B cell (primary cell): ENCODE results near the gene RAPGEF5. TPM values are rescaled to one million over a fixed set of nuclear protein-coding genes. Genes with fewer than 3 reads are reported as not detected.

Source experiments
- ATAC-seq: fragments of 200-7000 bp; cut with Tn5 transposase; one replicate; pipeline ENCODE4 v1.10.0; 2021; ENCODE audit warnings: low read depth, mild to moderate bottlenecking, moderate number of reproducible peaks, moderate library complexity
- CTCF ChIA-PET: fragments of 350-600 bp; sonication (Branson Sonifier 250); formaldehyde crosslinking; loops from one replicate; lab custom pipeline; 2021; ENCODE audit warnings: antibody characterized with exemption, inconsistent platforms; lab: Charles Lee
- POLR2A ChIA-PET: fragments of 350-600 bp; sonication (Branson Sonifier 250); formaldehyde crosslinking; loops from one replicate; lab custom pipeline; 2021; ENCODE audit warnings: antibody characterized with exemption; lab: Charles Lee
- DNase-seq: peaks from one replicate; pipeline ENCODE4 v3.0.0; 2013
- H2AFZ ChIP-seq: 2 replicates; pipeline ENCODE4 v1.6.1; 2012; ENCODE audit warnings: mild to moderate bottlenecking, low read depth, low read length; ENCODE audit not compliant: insufficient read depth, poor library complexity, severe bottlenecking
- H3K27ac ChIP-seq, 2 donors: 1 replicate in 1 of 2; 2 replicates in 1 of 2; pipeline ENCODE4 v1.5.1; 2012 to 2013; ENCODE audit warnings: low read length in 2 of 2, mild to moderate bottlenecking in 2 of 2, moderate library complexity in 1 of 2
- H3K27me3 ChIP-seq, 4 experiments: fragments of 200-600 bp in 1 of 4; sonication (generic) in 1 of 4; replicated peaks in 1 of 4; 1 replicate in 2 of 4; 2 replicates in 2 of 4; pipeline versions ENCODE4 v1.6.1 to v1.7.0; 2013 to 2016; ENCODE audit warnings: low read length in 3 of 4, mild to moderate bottlenecking in 2 of 4, mixed read lengths in 1 of 4, moderate library complexity in 1 of 4; ENCODE audit not compliant: insufficient read depth in 4 of 4, control insufficient read depth in 3 of 4; ENCODE audit errors: control extremely low read depth in 1 of 4
- H3K36me3 ChIP-seq, 2 experiments: replicated peaks in 1 of 2; 1 replicate in 1 of 2; 2 replicates in 1 of 2; pipeline versions ENCODE4 v1.6.1 to v1.7.1; 2013; ENCODE audit warnings: low read length in 1 of 2; ENCODE audit not compliant: insufficient read depth in 2 of 2, control insufficient read depth in 1 of 2; ENCODE audit errors: control extremely low read depth in 1 of 2, extremely low read depth in 1 of 2
- H3K4me1 ChIP-seq, 2 donors: fragments of 200-600 bp in 1 of 2; sonication (generic) in 1 of 2; 1 replicate in 1 of 2; 2 replicates in 1 of 2; pipeline versions ENCODE4 v1.5.1 to v1.6.1; 2013 to 2017; ENCODE audit warnings: low read length in 2 of 2; ENCODE audit not compliant: control insufficient read depth in 2 of 2, insufficient read depth in 2 of 2
- H3K4me2 ChIP-seq: replicated peaks from 2 replicates; pipeline ENCODE3; 2012; ENCODE audit warnings: mild to moderate bottlenecking, low read depth, low read length; ENCODE audit not compliant: poor library complexity, severe bottlenecking
- H3K4me3 ChIP-seq, 5 experiments: fragments of 200-600 bp in 1 of 5; sonication (generic) in 1 of 5; 1 replicate in 3 of 5; 2 replicates in 2 of 5; pipeline versions ENCODE4 v1.5.1 to v1.7.0; 2011 to 2016; ENCODE audit warnings: low read length in 4 of 5, mild to moderate bottlenecking in 4 of 5, low read depth in 2 of 5, control low read depth in 1 of 5, moderate library complexity in 1 of 5; ENCODE audit not compliant: insufficient read depth in 1 of 5; ENCODE audit errors: control extremely low read depth in 1 of 5, extremely low read depth in 1 of 5
- H3K79me2 ChIP-seq: fragments of 200-600 bp; sonication (generic); one replicate; pipeline ENCODE4 v1.6.0; 2016; ENCODE audit warnings: low read length; ENCODE audit not compliant: control insufficient read depth, insufficient read depth
- H3K9ac ChIP-seq: fragments of 200-600 bp; sonication (generic); 2 replicates; pipeline ENCODE4 v1.6.1; 2017; ENCODE audit warnings: mild to moderate bottlenecking, low read length, moderate library complexity
- H3K9me3 ChIP-seq, 3 donors: one replicate each; pipeline versions ENCODE4 v1.6.1 to v1.7.1; 2013; ENCODE audit warnings: low read length in 2 of 3; ENCODE audit not compliant: control insufficient read depth in 2 of 3, insufficient read depth in 1 of 3; ENCODE audit errors: control extremely low read depth in 1 of 3
- H4K20me1 ChIP-seq: 2 replicates; pipeline ENCODE4 v1.6.0; 2012; ENCODE audit warnings: mild to moderate bottlenecking, low read length; ENCODE audit not compliant: insufficient read depth, control insufficient read depth, poor library complexity, severe bottlenecking
- H3K27ac Mint-ChIP-seq: one replicate; pipeline ENCODE4 v1.8.0; 2021; ENCODE audit warnings: mixed read lengths
- H3K27me3 Mint-ChIP-seq: one replicate; pipeline ENCODE4 v1.8.0; 2021; ENCODE audit warnings: mixed read lengths
- H3K4me1 Mint-ChIP-seq: one replicate; pipeline ENCODE4 v1.8.0; 2021; ENCODE audit warnings: mixed read lengths
- H3K4me3 Mint-ChIP-seq: one replicate; pipeline ENCODE4 v1.8.0; 2021; ENCODE audit warnings: mixed read lengths
- H3K9me3 Mint-ChIP-seq: one replicate; pipeline ENCODE4 v1.8.0; 2022; ENCODE audit warnings: mixed read lengths; ENCODE audit not compliant: insufficient read depth
- CTCF ChIP-seq: fragments of 200-600 bp; IDR thresholded peaks from one replicate; pipeline ENCODE4 v1.8.0; 2022; ENCODE audit warnings: antibody characterized with exemption, mild to moderate bottlenecking
- EZH2 ChIP-seq: IDR thresholded peaks from 2 replicates; pipeline ENCODE4 v1.6.1; 2012; ENCODE audit warnings: borderline replicate concordance, low read depth, mild to moderate bottlenecking, moderate library complexity, low read length; ENCODE audit not compliant: insufficient read depth, poor library complexity, severe bottlenecking
- WGBS: methylation state at CpG from one replicate; pipeline ENCODE4 v1.1.5; 2013; ENCODE audit warnings: missing lambda C conversion rate; ENCODE audit not compliant: insufficient coverage; 5-methylcytosine and 5-hydroxymethylcytosine counted together
- intact Hi-C: fragments of 100-400 bp; cut with micrococcal nuclease; formaldehyde crosslinking; loops from one replicate; pipeline ENCODE4 v1.10.0; 2022
- polyA plus RNA-seq: library from polyadenylated mRNA; depleted of rRNA; stranded (reverse); fragments of >200 nt; gene quantifications from 2 replicates; pipeline ENCODE4 v1.2.3, GENCODE V29; 2012
- total RNA-seq, 2 donors: library from RNA; stranded (reverse); fragments of 120-200 nt in 1 of 2; gene quantifications; 1 replicate in 1 of 2; 2 replicates in 1 of 2; pipeline versions ENCODE4 v1.2.3 to v1.2.4, GENCODE V29; 2013 to 2022

Gene RAPGEF5
- total and polyA plus RNA-seq, 2 donors (not counting 1 experiment from before 2014, with no cell fraction given): 1.5 to 37.6 TPM

DNA sequence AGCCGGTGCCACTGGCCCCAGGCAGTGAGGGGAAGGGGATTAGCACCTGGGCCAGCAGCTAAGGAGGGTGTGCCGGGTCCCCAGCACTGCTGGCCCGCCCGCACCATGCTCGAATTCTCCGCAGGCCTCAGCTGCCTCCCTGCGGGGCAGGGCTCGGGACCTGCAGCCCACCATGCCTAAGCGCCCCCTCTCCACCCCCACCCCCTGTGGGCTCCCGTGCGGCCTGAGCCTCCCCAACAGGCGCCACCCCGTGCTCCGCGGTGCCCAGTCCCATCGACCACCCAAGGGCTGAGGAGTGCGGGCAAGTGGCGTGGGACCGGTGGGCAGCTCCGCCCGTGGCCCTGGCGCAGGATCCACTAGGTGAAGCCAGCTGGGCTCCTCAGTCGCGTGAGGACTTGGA lies 266.4 kb downstream of the RAPGEF5 start:
- no peaks in the 10 kb centered on the region for H3K4me1 Mint-ChIP-seq
- no peak for DNase-seq
- H3K27me3 ChIP-seq: peaks cover 0 to 10% (median 1%) of the 10 kb centered on the region in 4 experiments
- H3K9ac ChIP-seq: no peak overlapping the region
- no peak overlapping the region for H3K4me3 ChIP-seq
- ChIA-PET CTCF (interaction anchor here (1.5 to 1.9 kb wide), 2 partner anchors 8 to 13 kb away, joined by 5 read pairs; no protein-coding TSS in a partner anchor), POLR2A (no interaction called here)
- no peak for ATAC-seq
- no peak overlapping the region for H3K4me2 ChIP-seq
- no peaks in the 10 kb centered on the region for H3K4me1 ChIP-seq
- 98% methylated on average over 22 of the region's 24 CpGs for WGBS
- no peak for TF ChIP-seq EZH2
- TF ChIP-seq CTCF: no peak
- no peak overlapping the region for H3K27ac ChIP-seq
- no peaks in the 10 kb centered on the region for H3K36me3 ChIP-seq
- H3K4me3 Mint-ChIP-seq: no peak overlapping the region
- H3K9me3 ChIP-seq: peaks cover 0 to 12% (median 0%) of the 10 kb centered on the region in 3 donors
- intact Hi-C loops: no loop called here
- no peak overlapping the region for H3K27ac Mint-ChIP-seq
- no peaks in the 10 kb centered on the region for H4K20me1 ChIP-seq
- H3K9me3 Mint-ChIP-seq: no peaks in the 10 kb centered on the region
- H3K27me3 Mint-ChIP-seq: peaks cover 15% of the 10 kb centered on the region
- H2AFZ ChIP-seq: no peak overlapping the region
- H3K79me2 ChIP-seq: no peaks in the 10 kb centered on the region

DNA sequence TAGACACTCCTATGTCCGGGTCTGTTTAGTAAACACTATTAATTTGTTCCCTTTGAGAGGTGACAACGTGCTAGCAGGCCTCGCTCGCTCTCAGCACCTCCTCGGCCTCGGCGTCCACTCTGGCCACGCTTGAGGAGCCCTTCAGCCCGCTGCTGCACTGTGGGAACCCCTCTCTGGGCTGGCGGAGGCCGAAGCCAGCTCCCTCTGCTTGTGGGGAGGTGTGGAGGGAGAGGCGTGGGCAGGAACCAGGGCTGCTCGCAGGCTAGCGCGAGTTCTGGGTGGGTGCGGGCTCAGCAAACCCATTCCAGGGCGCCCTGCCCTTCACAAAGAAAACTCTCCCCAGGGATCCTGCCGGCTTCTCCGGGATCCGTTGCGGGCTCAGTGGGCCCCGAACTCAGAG lies 266.8 kb downstream of the RAPGEF5 start:
- H4K20me1 ChIP-seq: no peaks in the 10 kb centered on the region
- ChIA-PET CTCF (interaction anchor here (0.6 to 1.2 kb wide), 2 partner anchors 8 to 13 kb away, joined by 3 read pairs; no protein-coding TSS in a partner anchor), POLR2A (no interaction called here)
- H3K36me3 ChIP-seq: no peaks in the 10 kb centered on the region
- no peak overlapping the region for H3K4me3 ChIP-seq
- H3K9ac ChIP-seq: no peak overlapping the region
- intact Hi-C loops: no loop called here
- TF ChIP-seq EZH2 (no peak), CTCF (no peak)
- no peak overlapping the region for H2AFZ ChIP-seq
- no peaks in the 10 kb centered on the region for H3K79me2 ChIP-seq
- no peak overlapping the region for H3K27ac ChIP-seq
- no peaks in the 10 kb centered on the region for H3K4me1 Mint-ChIP-seq
- no peak for DNase-seq
- H3K27me3 ChIP-seq: peaks cover 0 to 10% (median 1%) of the 10 kb centered on the region in 4 experiments
- WGBS: 89% methylated on average over 12 of the region's 22 CpGs
- H3K27me3 Mint-ChIP-seq: peaks cover 11% of the 10 kb centered on the region
- H3K4me1 ChIP-seq: no peaks in the 10 kb centered on the region
- H3K9me3 ChIP-seq: peaks cover 0 to 12% (median 0%) of the 10 kb centered on the region in 3 donors
- no peaks in the 10 kb centered on the region for H3K9me3 Mint-ChIP-seq
- H3K27ac Mint-ChIP-seq: no peak overlapping the region
- no peak overlapping the region for H3K4me3 Mint-ChIP-seq
- no peak for ATAC-seq
- no peak overlapping the region for H3K4me2 ChIP-seq
